ENCODE data around the gene TNPO1. TPM values are rescaled to one million over a fixed set of nuclear protein-coding genes. Genes with fewer than 3 reads are reported as not detected.

Gene TNPO1
- total and polyA plus RNA-seq, 9 of the 15 experiments (the other 6 are each of a cell fraction or from before 2014, with no cell fraction given), result 20.8 to 176 (median 97.9) TPM

DNA sequence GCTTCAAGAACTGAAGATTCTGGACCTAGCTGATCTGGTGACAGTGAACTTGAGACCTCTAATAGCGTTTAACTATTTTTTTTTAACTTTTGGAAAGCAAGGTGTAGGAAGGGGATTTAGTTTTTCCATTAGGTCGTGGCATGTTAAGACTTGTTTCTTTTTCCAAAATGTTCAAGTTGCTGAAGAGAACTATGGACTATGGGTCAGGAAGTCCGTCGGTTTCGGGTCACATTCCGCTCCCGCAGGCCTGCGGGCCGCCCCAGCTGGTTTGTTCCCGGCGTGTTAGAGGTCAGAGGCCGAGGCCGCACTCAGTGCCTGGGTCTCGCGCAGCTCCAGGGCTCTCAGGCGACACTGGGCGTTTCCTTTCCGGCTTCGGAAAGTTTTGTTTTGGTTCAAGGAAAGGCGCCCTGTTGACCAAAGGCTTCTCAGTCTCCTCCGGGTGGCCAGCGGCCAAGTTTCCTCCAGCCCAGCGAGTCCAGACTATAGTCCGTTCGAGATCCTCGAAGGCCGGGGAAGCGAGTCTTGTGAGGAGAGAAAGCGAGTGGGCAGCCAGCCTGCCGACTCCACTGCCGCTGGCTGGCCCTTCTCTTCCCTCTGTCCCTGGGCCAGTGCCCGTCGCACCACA is 138.8 kb downstream of the TNPO1 start (continued):
- TF ChIP-seq, protein P1, sequence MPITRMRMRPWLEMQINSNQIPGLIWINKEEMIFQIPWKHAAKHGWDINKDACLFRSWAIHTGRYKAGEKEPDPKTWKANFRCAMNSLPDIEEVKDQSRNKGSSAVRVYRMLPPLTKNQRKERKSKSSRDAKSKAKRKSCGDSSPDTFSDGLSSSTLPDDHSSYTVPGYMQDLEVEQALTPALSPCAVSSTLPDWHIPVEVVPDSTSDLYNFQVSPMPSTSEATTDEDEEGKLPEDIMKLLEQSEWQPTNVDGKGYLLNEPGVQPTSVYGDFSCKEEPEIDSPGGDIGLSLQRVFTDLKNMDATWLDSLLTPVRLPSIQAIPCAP (CRISPR knock-in tag; IDR thresholded peaks at IDR 0.05; ENCODE audit: borderline replicate concordance), result no peak
- TF ChIP-seq ELK3 (CRISPR knock-in tag; IDR thresholded peaks at IDR 0.05), result no peak
- TF ChIP-seq KLF16 (IDR thresholded peaks at IDR 0.05), result no peak
- no peak for TF ChIP-seq ZNF253 (CRISPR knock-in tag; conservative IDR thresholded peaks at IDR 0.05)
- no peak for TF ChIP-seq CBX5 (IDR thresholded peaks at IDR 0.05; ENCODE audit: borderline replicate concordance, low read depth)
- TF ChIP-seq REST (IDR thresholded peaks at IDR 0.05; ENCODE audit: borderline replicate concordance), result peak; percentile 60
- no peak; the same call in 1 of the 2 replicates for TF ChIP-seq REST (CRISPR knock-in tag; IDR thresholded peaks at IDR 0.05; ENCODE audit: low read depth)
- no peak for TF ChIP-seq PHB2 (IDR thresholded peaks at IDR 0.05; ENCODE audit: low read depth)
- TF ChIP-seq, protein P2, sequence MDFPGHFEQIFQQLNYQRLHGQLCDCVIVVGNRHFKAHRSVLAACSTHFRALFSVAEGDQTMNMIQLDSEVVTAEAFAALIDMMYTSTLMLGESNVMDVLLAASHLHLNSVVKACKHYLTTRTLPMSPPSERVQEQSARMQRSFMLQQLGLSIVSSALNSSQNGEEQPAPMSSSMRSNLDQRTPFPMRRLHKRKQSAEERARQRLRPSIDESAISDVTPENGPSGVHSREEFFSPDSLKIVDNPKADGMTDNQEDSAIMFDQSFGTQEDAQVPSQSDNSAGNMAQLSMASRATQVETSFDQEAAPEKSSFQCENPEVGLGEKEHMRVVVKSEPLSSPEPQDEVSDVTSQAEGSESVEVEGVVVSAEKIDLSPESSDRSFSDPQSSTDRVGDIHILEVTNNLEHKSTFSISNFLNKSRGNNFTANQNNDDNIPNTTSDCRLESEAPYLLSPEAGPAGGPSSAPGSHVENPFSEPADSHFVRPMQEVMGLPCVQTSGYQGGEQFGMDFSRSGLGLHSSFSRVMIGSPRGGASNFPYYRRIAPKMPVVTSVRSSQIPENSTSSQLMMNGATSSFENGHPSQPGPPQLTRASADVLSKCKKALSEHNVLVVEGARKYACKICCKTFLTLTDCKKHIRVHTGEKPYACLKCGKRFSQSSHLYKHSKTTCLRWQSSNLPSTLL (IDR thresholded peaks at IDR 0.05), result no peak
